CD4-positive, alpha-beta memory T cell (primary cell): ENCODE data around the gene LCP2. TPM values are rescaled to one million over a fixed set of nuclear protein-coding genes. Genes with fewer than 3 reads are reported as not detected.

Source experiments
- CTCF ChIA-PET: fragments of 350-600 bp; sonication (Branson Sonifier 250); formaldehyde crosslinking; loops from one replicate; lab custom pipeline; 2021; ENCODE audit warnings: inconsistent platforms; ENCODE audit not compliant: partially characterized antibody; lab: Charles Lee
- POLR2A ChIA-PET: fragments of 350-600 bp; sonication (Branson Sonifier 250); formaldehyde crosslinking; loops from one replicate; lab custom pipeline; 2021; ENCODE audit not compliant: partially characterized antibody; lab: Charles Lee
- DNase-seq, 5 donors: peaks; one replicate each; pipeline versions ENCODE4 v3.0.0 to v3.0.0-alpha.2; 2020 to 2022; ENCODE audit warnings: mixed read lengths in 1 of 5
- H3K27ac ChIP-seq: one replicate; pipeline ENCODE4 v1.7.0; 2013; ENCODE audit warnings: low read depth, low read length
- H3K27me3 ChIP-seq: 2 replicates; pipeline ENCODE4 v1.7.0; 2013; ENCODE audit warnings: mild to moderate bottlenecking, low read length, moderate library complexity; ENCODE audit not compliant: insufficient read depth
- H3K36me3 ChIP-seq: 2 replicates; pipeline ENCODE4 v1.7.0; 2013; ENCODE audit warnings: mild to moderate bottlenecking, low read length, moderate library complexity; ENCODE audit not compliant: insufficient read depth
- H3K4me1 ChIP-seq: 2 replicates; pipeline ENCODE4 v1.7.0; 2013; ENCODE audit warnings: mild to moderate bottlenecking, low read length, moderate library complexity; ENCODE audit not compliant: insufficient read depth
- H3K4me3 ChIP-seq, 2 donors: one replicate each; pipeline ENCODE4 v1.7.0; 2013; ENCODE audit warnings: low read length in 2 of 2, mild to moderate bottlenecking in 1 of 2
- H3K9me3 ChIP-seq, 2 donors: one replicate each; pipeline ENCODE4 v1.7.0; 2013; ENCODE audit warnings: low read length in 2 of 2, control low read depth in 1 of 2; ENCODE audit not compliant: control insufficient read depth in 1 of 2
- H3K27ac Mint-ChIP-seq, 7 donors: one replicate each; pipeline ENCODE4 v1.8.0; 2020 to 2021; ENCODE audit warnings: mixed read lengths in 7 of 7, mild to moderate bottlenecking in 6 of 7, inconsistent platforms in 3 of 7, moderate library complexity in 3 of 7
- H3K27me3 Mint-ChIP-seq, 2 donors: one replicate each; pipeline ENCODE4 v1.8.0; 2020 to 2021; ENCODE audit warnings: mixed read lengths in 2 of 2
- H3K36me3 Mint-ChIP-seq, 2 donors: one replicate each; pipeline ENCODE4 v1.8.0; 2020 to 2021; ENCODE audit warnings: mixed read lengths in 2 of 2, inconsistent platforms in 1 of 2, mild to moderate bottlenecking in 1 of 2
- H3K4me1 Mint-ChIP-seq, 4 donors: one replicate each; pipeline ENCODE4 v1.8.0; 2020 to 2021; ENCODE audit warnings: mixed read lengths in 4 of 4, mild to moderate bottlenecking in 1 of 4
- H3K4me3 Mint-ChIP-seq, 8 donors: one replicate each; pipeline ENCODE4 v1.8.0; 2020 to 2021; ENCODE audit warnings: mixed read lengths in 8 of 8, mild to moderate bottlenecking in 7 of 8, moderate library complexity in 6 of 8, inconsistent platforms in 3 of 8
- H3K9me3 Mint-ChIP-seq, 8 donors: one replicate each; pipeline ENCODE4 v1.8.0; 2020 to 2021; ENCODE audit warnings: mixed read lengths in 8 of 8, mild to moderate bottlenecking in 5 of 8, inconsistent platforms in 3 of 8, moderate library complexity in 1 of 8
- intact Hi-C: fragments of 100-400 bp; cut with micrococcal nuclease; formaldehyde crosslinking; loops from one replicate; pipeline ENCODE4 v1.15.1; 2023
- polyA plus RNA-seq, 2 donors: library from polyadenylated mRNA; unstranded; fragments of 300-500 nt; fragmentation: Illumina TruSeq; gene quantifications; one replicate each; pipeline ENCODE4 v1.2.3, GENCODE V29; 2021
- total RNA-seq, 2 experiments: library from RNA; stranded (reverse); gene quantifications; one replicate each; pipeline ENCODE4 v1.2.3, GENCODE V29; 2021

Gene LCP2
- total and polyA plus RNA-seq, 4 experiments from 2014 or later: 117 to 318 (median 275) TPM

GRCh38 chr5:170339780-170340167 is 42.2 kb upstream of the LCP2 start:
- intact Hi-C loops: loop anchor here (1.0 kb wide), 6 partner anchors 65 to 239 kb away; no protein-coding TSS in a partner anchor
- Mint-ChIP-seq H3K4me1 (peaks cover 0 to 33% (median 24%) of the 10 kb centered on the region in 4 donors), H3K36me3 (no peaks in the 10 kb centered on the region), H3K9me3 (no peaks in the 10 kb centered on the region), H3K27me3 (no peaks in the 10 kb centered on the region), H3K27ac (peak overlapping the region in 2 of 7 donors; percentile 33 to 57), H3K4me3 (no peak overlapping the region)
- Histone ChIP-seq H3K4me1 (peaks cover 44% of the 10 kb centered on the region), H3K4me3 (no peak overlapping the region), H3K36me3 (no peaks in the 10 kb centered on the region), H3K27ac (no peak overlapping the region), H3K9me3 (no peaks in the 10 kb centered on the region), H3K27me3 (no peaks in the 10 kb centered on the region)
- ChIA-PET CTCF (interaction anchor here (0.9 to 8.0 kb wide), 25 partner anchors 9 to 240 kb away, joined by 3 to 374 read pairs (median 8); partner anchors contain the start of genes C5orf58 and LCP2), POLR2A (interaction anchor here (1.5 to 5.5 kb wide), 11 partner anchors 36 to 113 kb away, joined by 4 to 53 read pairs (median 15); partner anchors contain the start of gene LCP2)
- no peak for DNase-seq

- ChIA-PET POLR2A (interaction anchor here (0.7 to 5.5 kb wide), 17 partner anchors 26 to 118 kb away, joined by 3 to 53 read pairs (median 7); partner anchors contain the start of gene LCP2), CTCF (interaction anchor here (0.8 to 8.0 kb wide), 33 partner anchors 9 to 239 kb away, joined by 3 to 374 read pairs (median 7); partner anchors contain the start of genes C5orf58 and LCP2)
- H3K9me3 Mint-ChIP-seq: no peaks in the 10 kb centered on the region
- no peaks in the 10 kb centered on the region for H3K36me3 ChIP-seq
- H3K4me3 ChIP-seq: no peak overlapping the region
- H3K27me3 Mint-ChIP-seq: no peaks in the 10 kb centered on the region
- H3K27ac Mint-ChIP-seq: peak overlapping the region in 5 of 7 donors; percentile 45 to 89 (median 56)
- no peaks in the 10 kb centered on the region for H3K27me3 ChIP-seq
- H3K36me3 Mint-ChIP-seq: no peaks in the 10 kb centered on the region
- no peaks in the 10 kb centered on the region for H3K9me3 ChIP-seq
- H3K4me1 Mint-ChIP-seq: peaks cover 0 to 39% (median 27%) of the 10 kb centered on the region in 4 donors
- intact Hi-C loops: loop anchor here (1.0 kb wide), 6 partner anchors 65 to 239 kb away; no protein-coding TSS in a partner anchor
- peak; percentile 64 to 72 (median 70) for DNase-seq
- H3K4me3 Mint-ChIP-seq: no peak overlapping the region
- peaks cover 51% of the 10 kb centered on the region for H3K4me1 ChIP-seq
- H3K27ac ChIP-seq: peak overlapping the region; percentile 8
Observed at GRCh38 chr5:170338933-170339779, 41.6 kb upstream of the LCP2 start.

- Mint-ChIP-seq H3K9me3 (no peaks in the 10 kb centered on the region), H3K27me3 (no peaks in the 10 kb centered on the region), H3K4me1 (peaks cover 0 to 46% (median 31%) of the 10 kb centered on the region in 4 donors), H3K27ac (peak overlapping the region in 3 of 7 donors; percentile 39 to 89 (median 51)), H3K4me3 (no peak overlapping the region), H3K36me3 (no peaks in the 10 kb centered on the region)
- intact Hi-C loops: no loop called here
- ChIA-PET CTCF (interaction anchor here (0.8 to 8.0 kb wide), 31 partner anchors 8 to 238 kb away, joined by 3 to 374 read pairs (median 7); partner anchors contain the start of genes C5orf58 and LCP2), POLR2A (interaction anchor here (0.7 to 5.5 kb wide), 16 partner anchors 25 to 117 kb away, joined by 3 to 53 read pairs (median 8); partner anchors contain the start of gene LCP2)
- DNase-seq: no peak
- H3K4me3 ChIP-seq: no peak overlapping the region
- no peaks in the 10 kb centered on the region for H3K36me3 ChIP-seq
- H3K4me1 ChIP-seq: peaks cover 59% of the 10 kb centered on the region
- peak overlapping the region; percentile 8 for H3K27ac ChIP-seq
- no peaks in the 10 kb centered on the region for H3K9me3 ChIP-seq
- no peaks in the 10 kb centered on the region for H3K27me3 ChIP-seq
Observed at GRCh38 chr5:170338291-170338690, 40.7 kb upstream of the LCP2 start.

- no peak overlapping the region for H3K27ac ChIP-seq
- H3K27me3 ChIP-seq: no peaks in the 10 kb centered on the region
- H3K4me1 ChIP-seq: peaks cover 70% of the 10 kb centered on the region
- Mint-ChIP-seq H3K27me3 (no peaks in the 10 kb centered on the region), H3K27ac (peak overlapping the region in 4 of 7 donors; percentile 88 to 96 (median 94)), H3K4me3 (peak overlapping the region in 2 of 8 donors; percentile 22 to 34), H3K4me1 (peaks cover 0 to 57% (median 36%) of the 10 kb centered on the region in 4 donors), H3K36me3 (no peaks in the 10 kb centered on the region), H3K9me3 (no peaks in the 10 kb centered on the region)
- DNase-seq: no peak
- ChIA-PET POLR2A (interaction anchor here (0.6 to 5.5 kb wide), 6 partner anchors 24 to 86 kb away, joined by 4 to 53 read pairs (median 4); partner anchors contain the start of gene LCP2), CTCF (interaction anchor here (1.3 to 8.0 kb wide), 11 partner anchors 24 to 108 kb away, joined by 4 to 374 read pairs (median 18); partner anchors contain the start of genes C5orf58 and LCP2)
- no peaks in the 10 kb centered on the region for H3K9me3 ChIP-seq
- H3K4me3 ChIP-seq: no peak overlapping the region
- H3K36me3 ChIP-seq: no peaks in the 10 kb centered on the region
- intact Hi-C loops: no loop called here
Observed at GRCh38 chr5:170337045-170337733, 39.6 kb upstream of the LCP2 start.

- Mint-ChIP-seq H3K36me3 (peaks cover 0 to 2% of the 10 kb centered on the region in 2 donors), H3K4me1 (peaks cover 0 to 65% (median 39%) of the 10 kb centered on the region in 4 donors), H3K27ac (peak overlapping the region in 6 of 7 donors; percentile 88 to 96 (median 94)), H3K9me3 (peaks cover 0 to 1% (median 0%) of the 10 kb centered on the region in 8 donors), H3K4me3 (peak overlapping the region in 7 of 8 donors; percentile 50 to 90 (median 74)), H3K27me3 (peaks cover 0 to 1% of the 10 kb centered on the region in 2 donors)
- ChIA-PET CTCF (interaction anchor here (1.3 to 8.0 kb wide), 7 partner anchors 23 to 107 kb away, joined by 4 to 374 read pairs (median 132); partner anchors contain the start of genes C5orf58 and LCP2), POLR2A (interaction anchor here (1.3 to 5.5 kb wide), 3 partner anchors 43 to 69 kb away, joined by 4 to 53 read pairs (median 5); no protein-coding TSS in a partner anchor)
- Histone ChIP-seq H3K9me3 (no peaks in the 10 kb centered on the region), H3K36me3 (no peaks in the 10 kb centered on the region), H3K27ac (peak overlapping the region; percentile 44), H3K4me3 (no peak overlapping the region), H3K27me3 (no peaks in the 10 kb centered on the region), H3K4me1 (peaks cover 82% of the 10 kb centered on the region)
- peak in 1 of 5 donors; percentile 33 for DNase-seq
- intact Hi-C loops: no loop called here
Observed at GRCh38 chr5:170336065-170336464, 38.5 kb upstream of the LCP2 start.

GRCh38 chr5:170334626-170335025 is 37.0 kb upstream of the LCP2 start:
- CTCF ChIA-PET: interaction anchor here (0.8 to 7.3 kb wide), 20 partner anchors 13 to 119 kb away, joined by 3 to 258 read pairs (median 8); partner anchors contain the start of gene LCP2
- peaks cover 0 to 2% of the 10 kb centered on the region in 2 donors for H3K27me3 Mint-ChIP-seq
- no peaks in the 10 kb centered on the region for H3K36me3 ChIP-seq
- peak overlapping the region in 1 of 2 donors; percentile 27 for H3K4me3 ChIP-seq
- DNase-seq: peak in 2 of 5 donors; percentile 25 to 57
- peak overlapping the region; percentile 94 for H3K27ac ChIP-seq
- H3K27me3 ChIP-seq: no peaks in the 10 kb centered on the region
- H3K9me3 ChIP-seq: no peaks in the 10 kb centered on the region
- peaks cover 0 to 3% of the 10 kb centered on the region in 2 donors for H3K36me3 Mint-ChIP-seq
- peak overlapping the region in 6 of 8 donors; percentile 80 to 90 (median 84) for H3K4me3 Mint-ChIP-seq
- H3K27ac Mint-ChIP-seq: no peak overlapping the region
- peaks cover 0 to 4% (median 0%) of the 10 kb centered on the region in 8 donors for H3K9me3 Mint-ChIP-seq
- H3K4me1 Mint-ChIP-seq: peaks cover 0 to 65% (median 39%) of the 10 kb centered on the region in 4 donors
- POLR2A ChIA-PET: interaction anchor here (0.9 to 10.6 kb wide), 16 partner anchors 11 to 116 kb away, joined by 3 to 664 read pairs (median 7); partner anchors contain the start of gene LCP2
- peaks cover 96% of the 10 kb centered on the region for H3K4me1 ChIP-seq
- intact Hi-C loops: no loop called here
